DMS153 treated with DMSO at 0.1 percent for 48 hours (cell line): ENCODE measurements around the gene ZFPL1.

Experiments used
- DNase-seq: peaks from one replicate; lab custom pipeline; 2025; ENCODE audit not compliant: unreplicated experiment; lab: John Stamatoyannopoulos, UW

The ZFPL1 gene

GRCh38 chr11:65089621-65090020 is 5.6 kb downstream of the ZFPL1 start:
- no peak for DNase-seq

GRCh38 chr11:65090628-65091027 is 6.6 kb downstream of the ZFPL1 start:
- DNase-seq, result no peak

- DNase-seq, result no peak
These were observed 11.4 kb downstream of the ZFPL1 start for GRCh38 chr11:65095427-65095826.

- DNase-seq, result peak; percentile 76
These were observed 12.2 kb downstream of the ZFPL1 start, which contains the start of gene VPS51 for GRCh38 chr11:65095974-65096806. TSS of gene VPS51 (plus strand) at chr11:65096214. CDS start at chr11:65096251, 37 bp downstream.

- DNase-seq, result no peak
These were observed 12.9 kb downstream of the ZFPL1 start for GRCh38 chr11:65096926-65097325.

GRCh38 chr11:65100674-65101350 is 16.8 kb downstream of the ZFPL1 start:
- DNase-seq, result no peak

GRCh38 chr11:65102142-65103095 is 18.4 kb downstream of the ZFPL1 start:
- DNase-seq, result no peak

GRCh38 chr11:65103476-65103875 is 19.5 kb downstream of the ZFPL1 start:
- no peak for DNase-seq

- no peak for DNase-seq
These were observed 20.6 kb downstream of the ZFPL1 start for GRCh38 chr11:65104628-65105027.

GRCh38 chr11:65107078-65107477 is 23.1 kb downstream of the ZFPL1 start:
- no peak for DNase-seq

GRCh38 chr11:65107751-65108468 is 23.9 kb downstream of the ZFPL1 start:
- DNase-seq, result no peak

- DNase-seq, result no peak
These were observed 24.6 kb downstream of the ZFPL1 start for GRCh38 chr11:65108469-65109123.

- no peak for DNase-seq
These were observed 25.5 kb downstream of the ZFPL1 start for GRCh38 chr11:65109231-65110198.

- DNase-seq, result peak; percentile 67
These were observed 26.4 kb downstream of the ZFPL1 start for GRCh38 chr11:65110354-65110861.

GRCh38 chr11:65111159-65111743 is 27.2 kb downstream of the ZFPL1 start:
- no peak for DNase-seq

- peak; percentile 89 for DNase-seq
These were observed 27.9 kb downstream of the ZFPL1 start, which contains the start of gene TM7SF2 for GRCh38 chr11:65111744-65112545. TSS of gene TM7SF2 (plus strand) at chr11:65111872. CDS start at chr11:65112016, 144 bp downstream.
